T-helper 22 cell (primary cell): Measurements from ENCODE around the gene RABGAP1.

Source experiments
- DNase-seq: peaks from one replicate; pipeline ENCODE4 v3.0.0-alpha.2; 2020; ENCODE audit warnings: low read depth

RABGAP1 gene

GRCh38 chr9:123046406-123047195 is 105.8 kb downstream of the RABGAP1 start:
- no peak for DNase-seq

GRCh38 chr9:123048748-123049147 is 107.9 kb downstream of the RABGAP1 start:
- no peak for DNase-seq

GRCh38 chr9:123049589-123050222 is 108.9 kb downstream of the RABGAP1 start:
- no peak for DNase-seq

GRCh38 chr9:123053046-123053445 is 112.2 kb downstream of the RABGAP1 start:
- DNase-seq, result no peak

GRCh38 chr9:123053711-123054110 is 112.9 kb downstream of the RABGAP1 start:
- no peak for DNase-seq

GRCh38 chr9:123058834-123059233 is 118.0 kb downstream of the RABGAP1 start:
- DNase-seq, result no peak

- no peak for DNase-seq
These were observed 118.8 kb downstream of the RABGAP1 start for GRCh38 chr9:123059472-123060220.

GRCh38 chr9:123061216-123061615 is 120.4 kb downstream of the RABGAP1 start:
- no peak for DNase-seq

- DNase-seq, result no peak
These were observed 121.7 kb downstream of the RABGAP1 start for GRCh38 chr9:123062351-123063176.

GRCh38 chr9:123063177-123063598 is 122.4 kb downstream of the RABGAP1 start:
- no peak for DNase-seq

GRCh38 chr9:123063896-123064295 is 123.1 kb downstream of the RABGAP1 start:
- no peak for DNase-seq

- DNase-seq, result no peak
These were observed 123.9 kb downstream of the RABGAP1 start for GRCh38 chr9:123064716-123065115.

- no peak for DNase-seq
These were observed 124.4 kb downstream of the RABGAP1 start for GRCh38 chr9:123065196-123065595.

- DNase-seq, result no peak
These were observed 126.3 kb downstream of the RABGAP1 start for GRCh38 chr9:123067136-123067535.

- no peak for DNase-seq
These were observed 128.2 kb downstream of the RABGAP1 start for GRCh38 chr9:123069010-123069481.

GRCh38 chr9:123070198-123070597 is 129.4 kb downstream of the RABGAP1 start:
- DNase-seq, result no peak

GRCh38 chr9:123072407-123072995 is 131.7 kb downstream of the RABGAP1 start:
- no peak for DNase-seq

- no peak for DNase-seq
These were observed 132.6 kb downstream of the RABGAP1 start for GRCh38 chr9:123073441-123073840.

GRCh38 chr9:123073991-123074422 is 133.2 kb downstream of the RABGAP1 start:
- no peak for DNase-seq

- no peak for DNase-seq
These were observed 133.8 kb downstream of the RABGAP1 start for GRCh38 chr9:123074628-123075027.

GRCh38 chr9:123080444-123080843 is 139.6 kb downstream of the RABGAP1 start:
- DNase-seq, result no peak
